Measurements from ENCODE around the gene RELN. TPM values are rescaled to one million over a fixed set of nuclear protein-coding genes. Genes with fewer than 3 reads are reported as not detected.

The RELN gene
- total RNA-seq, 1 experiment from 2014 or later: 0.10 TPM

- ChIA-PET CTCF (no interaction called here), POLR2A (no interaction called here)
- Histone ChIP-seq H3K36me3 (ENCODE audit: control insufficient read depth, insufficient read depth, low read length) (no peaks in the 10 kb centered on the region), H3K9me3 (ENCODE audit: control insufficient read depth, insufficient read depth, low read depth, low read length) (no peaks in the 10 kb centered on the region), H3K27ac (ENCODE audit: low read length) (no peak overlapping the region), H3K4me1 (ENCODE audit: control insufficient read depth, insufficient read depth, low read length) (no peaks in the 10 kb centered on the region), H3K27me3 (ENCODE audit: control insufficient read depth, insufficient read depth, low read length) (no peaks in the 10 kb centered on the region), H3K4me3 (ENCODE audit: low read depth in 2 of 2, low read length in 2 of 2) (no peak overlapping the region)
- no peak for ATAC-seq
- in situ Hi-C loops (cut with HindIII; ENCODE audit: low pct_unique_long_range_greater_than_20kb, low sequenced_read_pairs): no loop called here
- intact Hi-C loops (cut with micrococcal nuclease; ENCODE audit: unreplicated experiment): no loop called here
- no TSS peak for BruUV-seq (replicated peaks)
- TF ChIP-seq, protein P1, sequence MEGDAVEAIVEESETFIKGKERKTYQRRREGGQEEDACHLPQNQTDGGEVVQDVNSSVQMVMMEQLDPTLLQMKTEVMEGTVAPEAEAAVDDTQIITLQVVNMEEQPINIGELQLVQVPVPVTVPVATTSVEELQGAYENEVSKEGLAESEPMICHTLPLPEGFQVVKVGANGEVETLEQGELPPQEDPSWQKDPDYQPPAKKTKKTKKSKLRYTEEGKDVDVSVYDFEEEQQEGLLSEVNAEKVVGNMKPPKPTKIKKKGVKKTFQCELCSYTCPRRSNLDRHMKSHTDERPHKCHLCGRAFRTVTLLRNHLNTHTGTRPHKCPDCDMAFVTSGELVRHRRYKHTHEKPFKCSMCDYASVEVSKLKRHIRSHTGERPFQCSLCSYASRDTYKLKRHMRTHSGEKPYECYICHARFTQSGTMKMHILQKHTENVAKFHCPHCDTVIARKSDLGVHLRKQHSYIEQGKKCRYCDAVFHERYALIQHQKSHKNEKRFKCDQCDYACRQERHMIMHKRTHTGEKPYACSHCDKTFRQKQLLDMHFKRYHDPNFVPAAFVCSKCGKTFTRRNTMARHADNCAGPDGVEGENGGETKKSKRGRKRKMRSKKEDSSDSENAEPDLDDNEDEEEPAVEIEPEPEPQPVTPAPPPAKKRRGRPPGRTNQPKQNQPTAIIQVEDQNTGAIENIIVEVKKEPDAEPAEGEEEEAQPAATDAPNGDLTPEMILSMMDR (IDR thresholded peaks at IDR 0.05): no peak
- TF ChIP-seq TCF7L2 (IDR thresholded peaks at IDR 0.05; ENCODE audit: low read depth, low read length): no peak
- TF ChIP-seq SIN3A (IDR thresholded peaks at IDR 0.05; ENCODE audit: borderline replicate concordance, insufficient read depth, low read depth, low read length): no peak
- TF ChIP-seq, protein P2, sequence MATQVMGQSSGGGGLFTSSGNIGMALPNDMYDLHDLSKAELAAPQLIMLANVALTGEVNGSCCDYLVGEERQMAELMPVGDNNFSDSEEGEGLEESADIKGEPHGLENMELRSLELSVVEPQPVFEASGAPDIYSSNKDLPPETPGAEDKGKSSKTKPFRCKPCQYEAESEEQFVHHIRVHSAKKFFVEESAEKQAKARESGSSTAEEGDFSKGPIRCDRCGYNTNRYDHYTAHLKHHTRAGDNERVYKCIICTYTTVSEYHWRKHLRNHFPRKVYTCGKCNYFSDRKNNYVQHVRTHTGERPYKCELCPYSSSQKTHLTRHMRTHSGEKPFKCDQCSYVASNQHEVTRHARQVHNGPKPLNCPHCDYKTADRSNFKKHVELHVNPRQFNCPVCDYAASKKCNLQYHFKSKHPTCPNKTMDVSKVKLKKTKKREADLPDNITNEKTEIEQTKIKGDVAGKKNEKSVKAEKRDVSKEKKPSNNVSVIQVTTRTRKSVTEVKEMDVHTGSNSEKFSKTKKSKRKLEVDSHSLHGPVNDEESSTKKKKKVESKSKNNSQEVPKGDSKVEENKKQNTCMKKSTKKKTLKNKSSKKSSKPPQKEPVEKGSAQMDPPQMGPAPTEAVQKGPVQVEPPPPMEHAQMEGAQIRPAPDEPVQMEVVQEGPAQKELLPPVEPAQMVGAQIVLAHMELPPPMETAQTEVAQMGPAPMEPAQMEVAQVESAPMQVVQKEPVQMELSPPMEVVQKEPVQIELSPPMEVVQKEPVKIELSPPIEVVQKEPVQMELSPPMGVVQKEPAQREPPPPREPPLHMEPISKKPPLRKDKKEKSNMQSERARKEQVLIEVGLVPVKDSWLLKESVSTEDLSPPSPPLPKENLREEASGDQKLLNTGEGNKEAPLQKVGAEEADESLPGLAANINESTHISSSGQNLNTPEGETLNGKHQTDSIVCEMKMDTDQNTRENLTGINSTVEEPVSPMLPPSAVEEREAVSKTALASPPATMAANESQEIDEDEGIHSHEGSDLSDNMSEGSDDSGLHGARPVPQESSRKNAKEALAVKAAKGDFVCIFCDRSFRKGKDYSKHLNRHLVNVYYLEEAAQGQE (IDR thresholded peaks at IDR 0.05; ENCODE audit: insufficient read depth in 1 of 2, low read depth in 2 of 2, low read length in 1 of 2): no peak
- no peak for DNase-seq (ENCODE audit: low read depth, low spot score)
Observed at GRCh38 chr7:103729026-103729425, 260.4 kb downstream of the RELN start.

- Histone ChIP-seq H3K27ac (ENCODE audit: low read length) (no peak overlapping the region), H3K36me3 (ENCODE audit: control insufficient read depth, insufficient read depth, low read length) (no peaks in the 10 kb centered on the region), H3K4me3 (ENCODE audit: low read depth in 2 of 2, low read length in 2 of 2) (no peak overlapping the region), H3K9me3 (ENCODE audit: control insufficient read depth, insufficient read depth, low read depth, low read length) (no peaks in the 10 kb centered on the region), H3K27me3 (ENCODE audit: control insufficient read depth, insufficient read depth, low read length) (no peaks in the 10 kb centered on the region), H3K4me1 (ENCODE audit: control insufficient read depth, insufficient read depth, low read length) (no peaks in the 10 kb centered on the region)
- POLR2A ChIA-PET: no interaction called here
- CTCF ChIA-PET: no interaction called here
- intact Hi-C loops (cut with micrococcal nuclease; ENCODE audit: unreplicated experiment) (no loop called here), in situ Hi-C loops (cut with HindIII; ENCODE audit: low pct_unique_long_range_greater_than_20kb, low sequenced_read_pairs) (no loop called here)
- no peak for ATAC-seq
- no peak for DNase-seq (ENCODE audit: low read depth, low spot score)
- TF ChIP-seq POLR2AphosphoS5 (IDR thresholded peaks at IDR 0.05; ENCODE audit: low read depth, low read length): no peak
- no peak for TF ChIP-seq TCF7L2 (IDR thresholded peaks at IDR 0.05; ENCODE audit: low read depth, low read length)
- TF ChIP-seq, protein P1 (IDR thresholded peaks at IDR 0.05): no peak
- no peak for TF ChIP-seq SIN3A (IDR thresholded peaks at IDR 0.05; ENCODE audit: borderline replicate concordance, insufficient read depth, low read depth, low read length)
- TF ChIP-seq, protein P2 (IDR thresholded peaks at IDR 0.05; ENCODE audit: insufficient read depth in 1 of 2, low read depth in 2 of 2, low read length in 1 of 2): no peak
- BruUV-seq (replicated peaks): no TSS peak
Observed at GRCh38 chr7:103727982-103728610, 261.4 kb downstream of the RELN start.

Measured in Panc1 (cell line).